Brain microvascular endothelial cell (primary cell): ENCODE data around the gene FAM81A.

Experiments
- DNase-seq: peaks from one replicate; pipeline ENCODE4 v3.0.0-alpha.2; 2020
- H3K27ac ChIP-seq: fragments of 250-450 bp; sonication (Bioruptor Pico); 2 replicates; pipeline ENCODE4 v1.5.1; 2020; ENCODE audit warnings: mild to moderate bottlenecking, moderate library complexity
- H3K27me3 ChIP-seq: fragments of 250-450 bp; sonication (Bioruptor Pico); replicated peaks from 2 replicates; pipeline ENCODE4 v1.5.1; 2020; ENCODE audit warnings: mild to moderate bottlenecking
- H3K36me3 ChIP-seq: fragments of 250-450 bp; sonication (Bioruptor Pico); replicated peaks from 2 replicates; pipeline ENCODE4 v1.5.1; 2020; ENCODE audit warnings: mild to moderate bottlenecking
- H3K4me3 ChIP-seq: 2 replicates; pipeline ENCODE4 v1.5.1; 2011; ENCODE audit warnings: low read depth, mild to moderate bottlenecking, control low read depth, low read length, moderate library complexity
- in situ Hi-C: cut with HindIII; loops from 2 replicates; pipeline ENCODE4 v1.10.0; 2017; ENCODE audit warnings: low sequenced_read_pairs, low pct_ligation_motif_present
- TF ChIP-seq, protein P1 (sequence below): IDR thresholded peaks from 2 replicates; pipeline ENCODE4 v1.5.1; 2011; ENCODE audit warnings: low read depth, mild to moderate bottlenecking, moderate library complexity, low read length, control low read depth, inconsistent platforms; ENCODE audit errors: missing control alignments

Gene FAM81A

DNA sequence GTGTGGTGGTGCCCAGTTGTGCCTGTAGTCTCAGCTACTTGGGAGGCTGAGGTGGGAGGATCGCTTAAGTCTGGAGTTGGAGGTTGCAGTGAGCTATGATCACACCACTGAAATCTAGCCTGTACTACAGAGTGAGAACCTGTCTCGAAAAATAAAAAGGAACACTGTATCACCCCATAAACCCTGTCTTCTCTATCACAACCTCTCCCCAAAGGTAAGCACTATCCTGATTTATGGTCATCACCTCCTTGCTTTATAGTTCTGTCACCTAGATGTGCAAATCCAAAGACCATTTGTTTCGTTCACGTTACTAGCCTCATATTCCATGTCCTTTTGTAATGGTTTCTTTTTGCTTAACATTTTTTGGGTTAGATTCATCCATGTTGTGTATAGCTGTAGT, 123.6 kb downstream of the FAM81A start:
- no peak overlapping the region for H3K27ac ChIP-seq
- TF ChIP-seq, protein P1, sequence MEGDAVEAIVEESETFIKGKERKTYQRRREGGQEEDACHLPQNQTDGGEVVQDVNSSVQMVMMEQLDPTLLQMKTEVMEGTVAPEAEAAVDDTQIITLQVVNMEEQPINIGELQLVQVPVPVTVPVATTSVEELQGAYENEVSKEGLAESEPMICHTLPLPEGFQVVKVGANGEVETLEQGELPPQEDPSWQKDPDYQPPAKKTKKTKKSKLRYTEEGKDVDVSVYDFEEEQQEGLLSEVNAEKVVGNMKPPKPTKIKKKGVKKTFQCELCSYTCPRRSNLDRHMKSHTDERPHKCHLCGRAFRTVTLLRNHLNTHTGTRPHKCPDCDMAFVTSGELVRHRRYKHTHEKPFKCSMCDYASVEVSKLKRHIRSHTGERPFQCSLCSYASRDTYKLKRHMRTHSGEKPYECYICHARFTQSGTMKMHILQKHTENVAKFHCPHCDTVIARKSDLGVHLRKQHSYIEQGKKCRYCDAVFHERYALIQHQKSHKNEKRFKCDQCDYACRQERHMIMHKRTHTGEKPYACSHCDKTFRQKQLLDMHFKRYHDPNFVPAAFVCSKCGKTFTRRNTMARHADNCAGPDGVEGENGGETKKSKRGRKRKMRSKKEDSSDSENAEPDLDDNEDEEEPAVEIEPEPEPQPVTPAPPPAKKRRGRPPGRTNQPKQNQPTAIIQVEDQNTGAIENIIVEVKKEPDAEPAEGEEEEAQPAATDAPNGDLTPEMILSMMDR, result no peak
- H3K4me3 ChIP-seq, result no peak overlapping the region
- H3K27me3 ChIP-seq, result no peaks in the 10 kb centered on the region
- no peak for DNase-seq
- in situ Hi-C loops, result no loop called here
- H3K36me3 ChIP-seq, result no peaks in the 10 kb centered on the region

DNA sequence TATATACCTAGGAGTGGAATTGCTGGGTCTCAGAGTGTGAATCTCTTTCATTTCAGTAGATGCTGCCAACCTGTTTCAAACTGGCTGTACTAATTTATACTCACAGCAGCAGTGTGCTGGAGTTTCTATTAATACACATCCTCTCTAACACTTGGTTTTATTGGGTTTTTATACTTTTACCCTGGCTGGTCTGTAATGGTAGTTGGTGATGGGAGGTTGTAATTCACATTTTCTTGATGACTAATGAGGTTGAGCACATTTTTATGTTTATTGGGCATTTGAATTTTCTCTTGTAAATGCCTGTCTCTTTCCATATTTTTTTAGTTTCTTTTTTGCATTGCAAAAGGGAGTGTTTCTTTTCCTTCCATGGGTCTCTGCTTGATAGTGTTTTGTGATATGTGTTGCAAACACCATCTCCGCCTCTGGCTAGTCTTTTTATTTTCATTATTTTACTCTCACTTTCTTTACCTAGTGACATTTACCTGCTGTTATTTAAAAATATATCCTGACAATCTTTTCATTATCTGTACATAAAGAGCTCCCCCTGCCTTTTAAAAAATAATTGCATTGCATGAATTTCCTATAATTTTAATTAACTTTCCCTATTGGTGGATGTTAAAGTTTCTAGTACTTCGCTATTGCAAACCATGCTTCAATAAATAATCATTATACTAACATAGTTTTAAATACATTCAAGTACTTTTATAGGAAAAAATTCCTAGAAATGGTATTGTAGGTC, 124.6 kb downstream of the FAM81A start:
- TF ChIP-seq, protein P1, result no peak
- H3K36me3 ChIP-seq, result no peaks in the 10 kb centered on the region
- H3K27ac ChIP-seq, result no peak overlapping the region
- DNase-seq, result no peak
- H3K4me3 ChIP-seq, result no peak overlapping the region
- in situ Hi-C loops, result no loop called here
- no peaks in the 10 kb centered on the region for H3K27me3 ChIP-seq

GRCh38 chr15:59565299-59565698, 127.3 kb downstream of the FAM81A start:
- H3K27ac ChIP-seq, result no peak overlapping the region
- H3K36me3 ChIP-seq, result no peaks in the 10 kb centered on the region
- no peaks in the 10 kb centered on the region for H3K27me3 ChIP-seq
- TF ChIP-seq, protein P1, result no peak
- H3K4me3 ChIP-seq, result no peak overlapping the region
- DNase-seq, result no peak
- in situ Hi-C loops, result no loop called here

DNA sequence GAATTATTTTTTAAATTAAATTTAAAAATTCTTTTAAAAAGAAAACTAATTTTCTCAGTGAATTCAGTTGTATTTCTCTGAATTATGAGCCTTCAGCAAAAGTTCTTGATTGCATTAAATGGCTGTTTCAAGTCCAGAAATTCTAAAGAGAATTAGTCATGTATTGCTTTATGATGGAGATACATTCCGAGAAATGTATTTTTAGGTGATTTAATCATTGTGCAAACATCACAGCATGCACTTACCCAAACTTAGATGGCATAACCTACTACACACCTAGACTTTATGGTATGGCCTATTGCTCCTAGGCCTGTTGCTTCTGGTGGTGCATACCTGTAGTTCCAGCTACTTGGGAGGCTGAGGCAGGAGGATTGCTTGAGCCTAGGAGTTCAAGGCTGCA, 129.3 kb downstream of the FAM81A start:
- no peaks in the 10 kb centered on the region for H3K27me3 ChIP-seq
- TF ChIP-seq, protein P1, result no peak
- DNase-seq, result no peak
- H3K27ac ChIP-seq, result no peak overlapping the region
- no peak overlapping the region for H3K4me3 ChIP-seq
- in situ Hi-C loops, result no loop called here
- H3K36me3 ChIP-seq, result no peaks in the 10 kb centered on the region

DNA sequence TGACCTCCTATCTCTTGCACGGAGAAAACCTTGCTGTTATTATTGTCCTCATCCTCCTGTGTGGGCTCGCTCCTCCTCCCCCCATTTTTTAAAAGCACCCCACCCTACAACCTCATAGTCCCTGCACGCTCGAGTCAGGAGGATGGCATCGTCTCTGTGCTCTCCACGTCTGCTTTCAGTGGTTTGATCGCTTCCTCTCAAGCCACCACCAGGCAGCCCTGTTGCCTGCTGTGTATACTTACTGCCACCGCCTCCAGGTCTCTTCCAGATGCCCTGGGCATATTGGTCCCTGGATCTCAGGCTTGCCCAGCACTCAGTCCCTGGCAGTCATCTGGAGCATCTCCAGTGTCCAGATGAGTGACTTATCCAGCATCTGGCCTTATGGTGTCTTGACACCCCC, 131.5 kb downstream of the FAM81A start:
- Histone ChIP-seq H3K27ac (no peak overlapping the region), H3K27me3 (no peaks in the 10 kb centered on the region), H3K36me3 (no peaks in the 10 kb centered on the region), H3K4me3 (no peak overlapping the region)
- in situ Hi-C loops, result no loop called here
- no peak for DNase-seq
- TF ChIP-seq, protein P1, result no peak

GRCh38 chr15:59570315-59570714, 132.3 kb downstream of the FAM81A start:
- TF ChIP-seq, protein P1, result no peak
- no peak overlapping the region for H3K4me3 ChIP-seq
- H3K27me3 ChIP-seq, result no peaks in the 10 kb centered on the region
- in situ Hi-C loops, result no loop called here
- no peak overlapping the region for H3K27ac ChIP-seq
- no peaks in the 10 kb centered on the region for H3K36me3 ChIP-seq
- DNase-seq, result no peak
